Activated CD4-positive, CD25-positive, alpha-beta regulatory T cell treated with anti-CD3 and anti-CD28 coated beads, Interleukin-2, amount 50 U/mL, for 72 hours (primary cell): ENCODE measurements around the gene SYCN.

ENCODE experiments used
- DNase-seq: peaks from one replicate; pipeline ENCODE4 v3.0.0; 2021

SYCN gene

DNA sequence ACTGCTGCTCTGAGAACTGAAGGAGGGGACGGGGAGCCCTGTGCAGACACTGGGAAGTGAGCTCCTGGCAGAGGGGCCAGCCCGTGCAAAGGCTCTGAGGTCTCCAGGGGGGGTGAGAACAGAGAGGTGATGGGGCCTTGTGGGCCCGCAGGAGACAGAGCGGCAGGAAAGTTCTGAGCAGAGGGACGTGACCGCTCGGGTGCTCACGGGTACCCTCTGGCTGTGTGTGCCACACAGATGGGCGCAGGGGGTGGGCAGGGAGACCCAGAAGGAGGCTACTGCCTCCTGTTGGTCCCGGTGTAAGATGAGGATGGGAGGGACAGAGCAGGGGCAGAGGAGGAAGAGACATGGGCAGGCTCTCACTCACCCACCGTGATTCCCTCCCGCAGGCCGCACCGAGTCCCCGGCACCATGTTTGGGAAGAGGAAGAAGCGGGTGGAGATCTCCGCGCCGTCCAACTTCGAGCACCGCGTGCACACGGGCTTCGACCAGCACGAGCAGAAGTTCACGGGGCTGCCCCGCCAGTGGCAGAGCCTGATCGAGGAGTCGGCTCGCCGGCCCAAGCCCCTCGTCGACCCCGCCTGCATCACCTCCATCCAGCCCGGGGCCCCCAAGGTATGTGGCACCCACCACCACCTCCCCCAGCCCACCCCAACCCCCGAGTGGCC lies 34.8 kb downstream of the SYCN start:
- no peak for DNase-seq

DNA sequence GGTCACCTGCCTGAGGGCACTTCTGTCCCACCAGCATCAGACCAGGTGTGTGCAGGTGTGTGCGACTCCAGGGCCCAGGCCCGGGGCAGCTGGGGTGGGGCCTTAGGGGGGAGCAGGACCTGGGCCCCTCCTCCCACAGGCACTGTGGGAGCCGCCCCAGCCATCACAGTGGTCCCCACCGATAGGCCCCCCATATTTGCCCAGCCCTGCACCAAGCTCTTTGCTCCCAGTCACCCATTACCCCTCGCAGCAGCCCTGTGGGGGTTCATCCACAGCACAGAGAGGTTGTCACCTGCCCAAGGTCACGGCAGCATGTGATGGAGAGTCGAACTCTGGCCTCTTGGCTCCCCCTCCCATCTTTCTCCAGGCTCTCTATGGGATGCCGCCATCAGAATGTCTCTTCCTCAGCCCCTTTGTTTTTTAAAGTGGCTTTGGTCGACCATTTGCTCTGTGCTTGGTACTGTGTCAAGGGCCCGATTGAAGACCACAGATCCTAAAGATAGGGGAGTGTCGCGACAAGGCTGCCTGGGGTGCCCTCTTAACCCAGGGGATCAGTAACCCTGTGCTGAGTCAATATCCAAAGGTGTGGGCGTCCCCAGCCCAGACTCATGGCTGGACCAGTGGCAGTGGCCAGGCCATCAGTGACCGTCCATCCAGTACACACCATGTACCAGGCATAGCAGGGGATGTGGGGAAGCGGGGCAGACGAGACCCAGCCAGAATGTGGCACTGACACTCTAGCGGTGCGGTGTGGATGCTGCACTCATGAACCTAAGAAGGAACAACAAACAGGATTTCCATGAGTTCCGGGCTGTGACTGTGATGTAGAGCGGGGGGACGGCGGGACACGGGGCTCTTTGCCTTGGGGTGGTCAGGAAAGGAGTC lies 35.6 kb downstream of the SYCN start:
- no peak for DNase-seq

GRCh38 chr19:39167461-39168257 lies 36.4 kb downstream of the SYCN start:
- no peak for DNase-seq

DNA sequence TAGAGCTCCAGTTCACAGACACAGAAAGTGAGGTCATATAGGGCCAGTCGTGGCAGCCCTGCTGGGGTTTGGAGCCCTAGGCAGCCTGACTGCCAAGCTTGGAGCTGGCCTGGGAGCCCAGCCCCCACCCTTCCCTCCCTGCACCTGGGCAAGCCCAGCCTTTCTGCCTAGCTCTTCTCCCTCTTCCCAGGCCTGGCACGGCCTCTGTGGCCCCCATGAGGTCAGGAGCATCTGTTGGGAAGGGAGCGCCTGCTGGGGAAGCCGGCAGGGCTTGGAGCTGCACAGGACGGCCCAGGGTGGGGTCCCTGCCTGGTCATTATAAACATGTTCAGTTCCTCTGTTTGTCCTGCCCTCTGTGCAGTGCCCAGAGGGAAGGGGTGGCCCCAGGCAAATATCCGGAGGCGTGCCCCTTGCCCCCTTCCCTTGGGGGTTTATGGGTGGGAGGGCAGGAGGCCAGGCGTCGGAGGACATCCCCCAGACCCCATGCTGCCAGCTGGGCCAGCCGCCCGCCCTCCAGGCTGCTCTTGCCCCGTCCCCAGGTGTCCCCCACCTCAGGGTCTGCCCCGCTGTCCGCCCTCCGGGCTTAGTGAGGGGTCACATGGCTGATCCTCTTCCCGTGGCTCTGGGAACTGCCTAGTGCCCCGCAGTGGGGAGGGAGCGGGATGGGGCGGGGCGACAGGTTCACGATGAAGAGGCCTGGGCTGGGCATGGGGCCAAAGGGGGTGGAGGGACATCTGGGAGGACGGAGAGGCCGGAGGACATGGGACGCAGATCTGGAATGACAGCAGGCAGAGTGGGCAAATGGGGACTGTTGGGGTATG lies 37.3 kb downstream of the SYCN start:
- no peak for DNase-seq

- DNase-seq, result no peak
Measured at GRCh38 chr19:39165857-39166256, 38.2 kb downstream of the SYCN start.

DNA sequence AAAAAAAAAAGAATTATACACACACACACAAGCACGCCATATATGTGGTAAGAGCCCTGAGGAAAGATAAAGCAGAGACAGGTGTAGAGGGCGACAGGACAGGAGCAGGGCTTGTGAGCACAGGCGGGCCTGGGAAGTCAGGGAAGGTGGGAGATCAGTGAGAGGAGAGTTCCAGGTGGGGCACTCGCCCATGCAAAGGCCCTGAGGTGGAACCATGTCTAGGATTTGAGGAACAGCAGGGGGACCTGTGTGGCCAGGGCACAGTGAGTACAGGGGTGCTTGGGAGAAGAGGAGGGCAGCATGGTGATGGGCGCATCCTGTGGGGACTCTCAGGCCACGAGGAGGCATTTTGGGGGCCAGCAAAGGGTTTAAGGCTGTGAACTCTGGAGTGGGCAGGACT lies 39.8 kb downstream of the SYCN start:
- DNase-seq, result no peak

DNA sequence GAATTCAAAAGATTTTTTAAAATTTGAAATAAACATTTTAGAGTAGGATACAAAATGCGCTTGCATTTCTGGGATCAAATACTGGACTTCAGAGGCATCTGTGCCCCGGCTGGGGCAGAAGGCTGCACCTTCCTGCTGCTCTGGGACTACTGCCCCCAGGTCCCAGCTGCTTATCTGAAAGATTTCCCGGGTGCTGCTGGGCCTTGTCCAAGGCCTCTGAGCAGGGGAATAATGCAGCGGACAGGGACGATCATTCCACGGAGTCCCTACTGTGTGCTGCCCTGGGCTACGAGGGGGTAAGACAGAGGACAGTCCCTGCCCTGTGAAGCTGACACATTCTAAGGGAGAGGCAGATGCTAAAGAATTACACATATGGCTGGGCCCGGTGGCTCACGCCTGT lies 40.4 kb downstream of the SYCN start:
- DNase-seq, result no peak

- DNase-seq, result no peak
Measured at GRCh38 chr19:39162441-39163043, 41.5 kb downstream of the SYCN start.

DNA sequence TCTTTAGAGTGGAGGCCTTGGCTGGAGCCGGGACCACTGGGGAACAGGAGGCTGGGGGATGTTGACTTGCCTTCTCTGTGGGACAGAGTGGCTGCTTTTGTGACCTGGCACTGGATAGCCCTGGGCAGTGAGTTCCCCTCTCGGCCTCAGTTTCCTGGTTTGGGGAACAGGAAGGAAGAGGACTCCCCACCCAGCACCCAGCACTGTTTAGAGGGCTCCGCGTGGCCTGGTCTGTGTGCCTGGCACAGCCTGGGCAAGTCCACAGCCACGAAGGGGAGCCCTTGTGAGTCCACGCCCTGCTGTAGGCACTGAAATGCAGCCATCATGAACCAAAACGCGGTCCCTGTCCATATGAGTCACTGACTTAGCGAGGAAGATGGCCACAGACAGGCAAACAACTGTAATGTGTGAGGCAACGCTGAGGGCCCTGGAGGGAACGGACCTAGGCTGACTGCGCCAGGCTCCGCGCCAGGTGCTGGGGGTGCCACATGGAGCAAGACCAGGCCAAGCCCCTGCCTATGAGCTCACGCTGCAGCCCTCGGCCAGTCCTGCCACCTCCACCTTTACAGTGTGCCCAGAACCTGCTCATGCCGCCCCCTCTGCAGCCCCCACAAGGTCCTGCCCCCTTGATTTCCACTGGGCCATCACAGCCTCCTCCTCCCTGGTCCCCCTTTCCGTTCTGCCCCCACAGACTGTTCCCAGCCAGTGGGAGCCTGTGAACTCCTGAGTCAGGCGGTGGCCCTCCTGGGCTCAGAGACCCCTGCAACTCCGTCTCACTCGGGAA lies 43.0 kb downstream of the SYCN start:
- no peak for DNase-seq

DNA sequence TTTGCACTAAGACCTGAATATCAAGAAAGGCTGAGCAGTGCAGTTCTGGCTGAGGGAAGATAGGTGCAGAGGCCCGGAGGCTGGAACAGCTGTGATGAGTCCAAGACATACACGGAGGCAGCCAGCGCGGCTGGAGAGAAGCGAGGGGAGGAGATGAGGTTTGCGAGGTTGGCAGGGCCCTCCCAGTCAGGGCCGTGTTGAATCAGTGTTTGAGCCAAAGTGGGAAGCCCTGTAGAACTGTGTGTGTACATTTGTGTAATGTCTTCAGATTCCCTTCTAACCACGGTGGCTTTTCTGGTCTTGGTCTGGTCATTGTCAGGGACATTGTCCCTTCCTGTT lies 43.6 kb downstream of the SYCN start:
- DNase-seq, result no peak

DNA sequence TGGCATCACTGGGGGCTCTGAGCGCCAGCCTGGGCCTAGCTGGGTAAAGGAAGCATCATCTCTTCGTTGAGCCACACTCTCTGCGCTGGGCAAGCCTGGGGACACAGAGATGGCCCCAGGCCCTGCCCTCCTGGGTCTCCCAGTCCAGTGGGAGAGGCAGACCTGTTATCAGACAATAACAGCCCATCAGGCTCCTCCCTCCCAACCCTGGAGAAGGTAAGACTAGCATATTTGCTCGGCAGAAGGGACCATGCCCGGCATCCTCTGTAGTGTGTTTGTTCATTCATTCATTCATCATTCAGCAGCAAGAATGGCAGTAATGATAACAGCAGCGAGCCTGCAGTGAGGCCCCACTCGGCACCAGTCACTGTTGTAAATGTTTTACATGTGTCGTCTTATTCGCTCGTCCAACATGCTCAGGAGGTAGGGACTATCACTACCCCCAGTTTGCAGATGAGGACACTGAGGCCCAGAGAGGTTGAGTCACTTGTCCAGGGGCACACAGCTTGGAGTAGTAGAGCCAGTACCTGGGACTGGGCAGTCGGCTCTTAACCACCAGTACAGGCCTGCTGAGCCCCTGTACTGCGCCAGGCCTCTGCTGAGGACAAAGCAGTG lies 45.3 kb downstream of the SYCN start:
- DNase-seq, result no peak

DNA sequence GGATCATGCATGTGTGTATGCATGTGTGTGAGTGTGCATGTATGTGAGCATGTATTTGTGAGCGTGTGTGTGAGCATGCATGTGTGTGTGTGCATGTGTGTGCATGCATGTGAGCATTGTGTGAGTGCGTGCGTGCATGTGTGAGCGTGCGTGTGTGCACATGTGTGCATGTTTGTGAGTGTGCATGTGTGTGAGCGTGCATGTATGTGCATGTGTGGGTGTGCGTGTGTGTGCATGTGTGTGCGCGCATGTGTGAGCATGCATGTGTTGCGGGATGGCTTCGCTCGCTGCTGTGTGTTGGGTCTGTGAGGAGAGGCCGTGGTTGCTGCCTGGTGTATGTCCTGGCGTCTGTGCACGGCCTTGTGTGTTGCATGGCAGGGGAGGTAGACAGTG lies 46.1 kb downstream of the SYCN start:
- no peak for DNase-seq

DNA sequence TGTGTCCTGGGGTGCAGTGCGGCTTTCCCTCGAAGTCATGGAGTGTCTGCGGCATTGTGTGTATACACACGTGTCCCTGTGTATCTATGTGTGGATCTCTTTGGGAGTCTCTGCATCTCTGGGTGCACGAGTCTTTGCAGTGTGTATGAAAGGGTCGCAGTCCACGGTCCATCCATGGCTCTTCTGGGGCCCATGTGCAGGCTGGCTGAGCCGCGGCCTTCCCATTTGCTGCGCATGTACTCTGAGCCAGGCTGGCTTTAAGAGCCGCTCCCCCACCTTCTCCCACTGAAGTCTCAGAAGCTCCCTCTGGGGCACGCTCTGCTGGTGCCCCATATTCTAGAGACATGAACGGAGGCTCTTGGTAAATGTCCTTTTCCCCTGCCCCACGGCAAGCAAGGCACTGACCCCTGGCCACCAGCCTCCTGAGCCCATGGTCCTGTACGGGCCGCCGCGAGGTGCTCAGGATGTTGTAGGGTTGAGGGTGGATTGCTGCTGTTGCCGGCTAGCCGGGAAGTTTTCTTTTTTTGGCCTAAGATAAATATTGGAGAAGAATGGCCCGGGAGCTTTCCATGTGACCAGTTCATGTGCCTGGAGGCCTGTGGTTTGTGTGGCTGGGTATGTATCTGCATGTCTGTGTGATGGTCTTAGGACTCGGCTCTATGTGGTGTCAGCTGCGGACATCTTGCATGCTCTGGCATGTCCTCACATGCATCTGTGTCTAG lies 46.6 kb downstream of the SYCN start:
- no peak for DNase-seq

GRCh38 chr19:39156326-39157230 lies 47.5 kb downstream of the SYCN start:
- no peak for DNase-seq

DNA sequence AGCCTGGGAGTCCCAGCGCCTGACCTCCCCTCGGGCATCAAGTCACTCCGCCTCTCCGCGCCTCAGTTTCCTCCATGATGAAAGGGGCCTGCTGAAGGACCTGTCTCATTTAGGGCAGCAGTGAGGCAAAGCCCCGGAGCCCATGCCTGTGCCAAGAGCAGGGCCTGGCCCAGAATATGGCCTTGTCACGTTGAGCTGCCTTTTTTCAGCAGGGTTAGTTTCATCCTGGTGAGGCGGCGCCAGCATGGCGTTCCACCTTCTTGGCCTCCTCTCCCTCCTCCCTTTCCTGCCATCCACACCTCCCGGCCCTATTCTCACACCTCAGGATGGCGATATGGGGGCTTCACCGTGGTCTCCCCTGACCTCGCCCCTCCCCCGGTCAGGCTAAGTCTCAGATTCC lies 48.3 kb downstream of the SYCN start:
- no peak for DNase-seq

DNA sequence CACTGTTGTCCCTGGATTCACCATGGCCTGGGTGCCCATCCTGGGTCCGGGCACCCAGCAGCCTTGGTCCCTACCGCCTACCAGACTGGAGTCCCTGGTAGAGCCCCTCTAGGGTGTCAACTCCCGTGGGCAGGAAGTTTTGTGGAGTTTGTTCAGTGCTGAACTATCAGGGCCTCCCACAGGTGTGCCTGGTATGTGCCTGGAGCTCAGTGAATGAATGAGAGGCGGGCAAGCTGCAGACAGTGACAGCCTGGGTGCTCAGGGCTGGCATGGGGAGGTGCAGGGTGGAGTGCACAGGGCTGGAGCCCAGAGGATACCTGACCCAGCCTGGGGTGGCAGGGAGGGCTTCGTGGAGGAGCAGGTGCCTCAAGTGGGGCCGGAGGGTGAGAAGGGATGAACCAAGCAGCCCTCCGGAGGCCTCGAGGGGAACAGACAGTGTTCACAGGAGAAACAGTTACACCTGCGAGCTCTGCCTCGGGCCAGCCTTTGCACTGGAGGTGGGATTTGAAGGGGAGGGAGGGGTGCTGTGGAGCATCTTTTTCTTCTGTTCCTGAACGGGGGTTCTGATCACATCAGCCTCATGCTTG lies 48.9 kb downstream of the SYCN start:
- DNase-seq, result no peak

GRCh38 chr19:39154629-39155100 lies 49.4 kb downstream of the SYCN start:
- no peak for DNase-seq

- no peak for DNase-seq
Measured at GRCh38 chr19:39154100-39154628, 49.9 kb downstream of the SYCN start.
